NCI-H187 (cell line): Measurements from ENCODE around the gene CYP27B1.
"Not testable (repeated sequence)": the region's sequence is repeated elsewhere in the genome, so short reads cannot be mapped to it uniquely, and the experiment has no call there.

Experiments
- DNase-seq, 2 experiments: peaks; one replicate each; lab custom pipeline; 2025; lab: John Stamatoyannopoulos, UW

Gene CYP27B1

GRCh38 chr12:57722716-57723629 lies 43.9 kb downstream of the CYP27B1 start:
- no peak for DNase-seq

DNA sequence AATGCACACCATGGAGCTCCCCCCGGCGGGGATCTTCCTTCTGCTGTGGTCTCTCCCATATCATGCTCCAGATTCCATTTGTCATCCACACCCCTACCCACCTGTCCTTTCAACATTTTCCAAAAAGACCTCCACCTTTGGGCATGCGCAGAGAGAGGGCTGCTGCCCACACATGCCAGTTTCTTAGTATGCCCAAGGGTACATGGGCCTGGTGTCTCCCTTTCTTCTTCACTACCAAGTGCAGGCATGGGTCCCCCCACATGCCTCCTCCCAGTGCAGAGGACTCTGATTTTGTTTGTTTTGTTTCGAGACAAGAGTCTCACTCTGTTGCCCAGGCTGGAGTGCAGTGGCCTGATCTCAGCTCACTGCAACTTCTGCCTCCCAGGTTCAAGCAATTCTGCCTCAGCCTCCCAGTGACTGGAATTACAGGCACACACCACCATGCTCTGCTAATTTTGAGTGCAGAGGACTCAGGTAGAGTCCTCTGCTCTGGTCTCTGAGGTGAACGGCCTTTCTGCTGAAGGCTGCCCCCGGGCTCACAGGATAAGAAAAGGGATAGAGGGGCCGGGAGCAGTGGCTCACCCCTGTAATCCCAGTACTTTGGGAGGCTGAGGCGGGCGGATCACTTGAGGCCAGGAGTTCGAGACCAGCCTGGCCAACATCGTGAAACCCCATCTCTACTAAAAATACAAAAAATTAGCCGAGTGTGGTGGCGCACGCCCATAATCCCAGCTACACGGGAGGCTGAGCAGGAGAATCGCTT lies 44.9 kb downstream of the CYP27B1 start:
- not testable (repeated sequence) for DNase-seq

DNA sequence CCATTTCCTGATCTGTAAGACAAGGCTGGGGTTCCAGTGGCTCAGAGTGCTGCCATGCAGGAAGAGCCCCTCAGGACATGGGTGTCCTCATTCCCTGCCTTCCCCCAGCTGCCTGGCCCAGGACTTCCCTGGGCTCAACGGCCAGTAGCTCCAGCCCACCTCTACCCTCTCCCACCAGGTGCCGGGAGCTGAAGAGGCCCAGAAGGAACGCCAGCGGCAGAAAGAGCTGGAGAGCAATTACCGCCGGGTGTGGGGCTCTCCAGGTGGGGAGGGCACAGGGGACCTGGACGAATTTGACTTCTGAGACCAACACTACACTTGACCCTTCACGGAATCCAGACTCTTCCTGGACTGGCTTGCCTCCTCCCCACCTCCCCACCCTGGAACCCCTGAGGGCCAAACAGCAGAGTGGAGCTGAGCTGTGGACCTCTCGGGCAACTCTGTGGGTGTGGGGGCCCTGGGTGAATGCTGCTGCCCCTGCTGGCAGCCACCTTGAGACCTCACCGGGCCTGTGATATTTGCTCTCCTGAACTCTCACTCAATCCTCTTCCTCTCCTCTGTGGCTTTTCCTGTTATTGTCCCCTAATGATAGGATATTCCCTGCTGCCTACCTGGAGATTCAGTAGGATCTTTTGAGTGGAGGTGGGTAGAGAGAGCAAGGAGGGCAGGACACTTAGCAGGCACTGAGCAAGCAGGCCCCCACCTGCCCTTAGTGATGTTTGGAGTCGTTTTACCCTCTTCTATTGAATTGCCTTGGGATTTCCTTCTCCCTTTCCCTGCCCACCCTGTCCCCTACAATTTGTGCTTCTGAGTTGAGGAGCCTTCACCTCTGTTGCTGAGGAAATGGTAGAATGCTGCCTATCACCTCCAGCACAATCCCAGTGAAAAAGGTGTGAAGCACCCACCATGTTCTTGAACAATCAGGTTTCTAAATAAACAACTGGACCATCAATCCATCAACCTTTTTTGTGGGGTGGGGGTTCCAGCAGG lies 46.0 kb downstream of the CYP27B1 start:
- no peak for DNase-seq

DNA sequence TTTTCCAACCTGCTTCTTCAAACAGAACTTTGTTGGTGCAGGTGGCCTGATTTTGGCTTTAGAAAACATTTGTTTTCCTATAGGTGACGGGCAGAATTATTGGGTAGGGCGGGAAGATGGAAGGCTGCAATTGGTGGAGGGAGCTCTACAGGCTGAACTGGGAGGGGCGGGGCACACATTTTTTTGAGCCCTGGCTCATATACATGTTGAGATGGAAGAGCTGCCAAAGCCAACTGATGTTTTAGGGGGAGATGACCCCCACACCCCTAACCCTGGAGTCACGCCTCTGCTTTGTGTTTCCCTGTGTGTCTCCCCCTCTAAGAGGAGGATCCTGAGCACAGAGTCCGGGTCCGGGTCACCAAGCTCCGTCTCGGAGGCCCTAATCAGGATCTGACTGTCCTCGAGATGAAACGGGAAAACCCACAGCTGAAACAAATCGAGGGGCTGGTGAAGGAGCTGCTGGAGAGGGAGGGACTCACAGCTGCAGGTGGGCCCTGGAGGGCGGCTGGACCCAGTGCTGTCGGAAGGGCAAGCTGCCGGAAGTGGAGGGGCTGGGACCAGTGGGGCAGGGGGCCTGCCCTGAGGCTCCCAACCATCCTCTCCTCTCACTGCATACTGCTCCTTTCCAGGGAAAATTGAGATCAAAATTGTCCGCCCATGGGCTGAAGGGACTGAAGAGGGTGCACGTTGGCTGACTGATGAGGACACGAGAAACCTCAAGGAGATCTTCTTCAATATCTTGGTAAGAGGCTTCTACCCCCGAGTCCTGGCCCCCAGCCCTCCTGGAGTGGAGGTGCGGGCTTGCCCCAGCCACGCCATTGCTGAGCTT lies 46.9 kb downstream of the CYP27B1 start:
- no peak for DNase-seq

- DNase-seq, result no peak
Observed at GRCh38 chr12:57718641-57719528, 48.0 kb downstream of the CYP27B1 start.

DNA sequence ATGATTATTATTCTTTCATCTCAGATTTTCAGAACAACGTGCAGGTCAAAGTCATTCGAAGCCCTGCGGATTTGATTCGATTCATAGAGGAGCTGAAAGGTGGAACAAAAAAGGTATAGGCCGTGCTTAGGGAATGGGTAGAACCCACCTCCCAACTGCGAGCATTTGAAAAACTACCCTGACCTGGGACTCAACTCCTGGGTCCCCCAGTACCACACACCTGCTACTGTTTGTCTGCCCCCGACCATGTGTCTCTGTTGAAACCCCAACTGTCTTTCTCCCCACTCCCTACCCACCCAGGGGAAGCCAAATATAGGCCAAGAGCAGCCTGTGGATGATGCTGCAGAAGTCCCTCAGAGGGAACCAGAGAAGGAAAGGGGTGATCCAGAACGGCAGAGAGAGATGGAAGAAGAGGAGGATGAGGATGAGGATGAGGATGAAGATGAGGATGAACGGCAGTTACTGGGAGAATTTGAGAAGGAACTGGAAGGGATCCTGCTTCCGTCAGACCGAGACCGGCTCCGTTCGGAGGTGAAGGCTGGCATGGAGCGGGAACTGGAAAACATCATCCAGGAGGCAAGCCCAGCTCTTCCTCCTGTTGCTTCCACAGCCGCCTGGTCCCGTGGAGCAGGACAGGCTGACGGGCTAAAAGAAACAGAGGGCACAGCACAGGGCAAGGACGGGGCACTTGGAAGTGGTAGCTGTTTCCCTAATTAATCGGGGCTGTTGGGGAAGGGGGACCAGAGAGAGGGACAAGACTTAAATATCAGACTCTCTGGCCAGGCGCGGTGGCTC lies 48.8 kb downstream of the CYP27B1 start:
- no peak for DNase-seq

DNA sequence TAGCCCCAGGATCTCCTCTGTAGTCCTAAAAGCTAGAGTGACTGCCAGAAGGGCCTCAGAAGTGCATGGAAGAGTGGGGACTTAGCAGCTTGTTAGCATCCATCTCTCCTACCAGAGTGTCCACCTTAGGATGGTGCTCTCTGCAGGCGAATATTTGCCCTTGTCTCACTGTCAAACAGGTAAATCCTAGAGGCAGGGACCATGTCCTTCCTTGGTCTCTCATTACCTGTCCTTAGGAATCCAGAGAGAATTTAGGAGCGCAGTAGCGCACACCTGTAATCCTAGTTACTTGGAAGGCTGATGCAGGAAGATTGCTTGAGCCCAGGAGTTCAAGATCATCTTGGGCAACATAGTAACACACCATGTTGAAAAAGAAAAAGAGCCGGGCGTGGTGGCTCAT lies 49.7 kb downstream of the CYP27B1 start:
- DNase-seq, result no peak

GRCh38 chr12:57716305-57716704 lies 50.6 kb downstream of the CYP27B1 start:
- DNase-seq, result no peak

- no peak for DNase-seq
Observed at GRCh38 chr12:57715786-57716185, 51.1 kb downstream of the CYP27B1 start.

- not testable (repeated sequence) for DNase-seq
Observed at GRCh38 chr12:57715036-57715748, 51.7 kb downstream of the CYP27B1 start.

DNA sequence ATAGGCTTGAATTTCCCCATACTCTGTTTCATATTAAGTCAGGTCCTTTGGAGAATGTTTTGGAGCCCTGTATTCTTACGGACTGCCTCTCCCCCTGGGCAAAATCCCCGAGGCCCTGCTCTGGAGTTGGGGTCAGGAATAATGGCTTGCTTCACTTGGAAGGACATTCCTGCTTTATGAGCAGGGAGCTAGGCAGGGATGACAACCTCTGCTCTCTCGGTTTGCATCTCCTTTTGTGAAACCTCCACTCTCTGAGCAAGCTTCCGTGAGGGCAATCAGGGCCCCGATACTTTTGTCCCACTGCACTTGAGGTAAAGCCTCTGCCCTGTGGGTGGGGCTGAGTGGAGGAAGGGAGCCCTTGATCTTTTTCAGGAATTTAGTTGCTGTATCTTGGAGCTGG lies 53.7 kb downstream of the CYP27B1 start:
- no peak for DNase-seq

DNA sequence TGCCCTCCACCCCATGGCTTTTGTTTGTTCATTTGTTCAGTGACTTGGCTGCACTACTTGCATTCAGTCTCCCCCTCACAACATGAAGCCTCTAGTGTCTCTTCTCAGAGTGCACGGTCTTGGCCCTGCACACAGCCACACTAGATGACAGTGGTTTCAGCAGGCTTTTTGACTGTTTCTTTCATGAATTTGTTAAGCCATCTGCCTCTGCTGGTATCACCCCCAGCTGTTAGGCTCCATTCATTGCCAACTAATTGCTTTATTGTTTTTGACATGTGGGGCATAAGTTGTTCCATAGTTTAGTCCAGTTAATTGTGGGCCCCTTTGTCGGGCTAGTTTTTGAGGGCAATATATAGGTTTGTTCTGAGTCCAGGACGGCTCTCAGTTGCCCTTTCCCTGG lies 54.2 kb downstream of the CYP27B1 start:
- DNase-seq, result no peak
